Measurements from ENCODE around the gene MCM3.

The MCM3 gene

GRCh38 chr6:52285177-52286068, 881 bp upstream of the MCM3 start:
- Mint-ChIP-seq H3K4me1 (peaks cover 31% of the 10 kb centered on the region), H3K9me3 (no peaks in the 10 kb centered on the region), H3K4me3 (no peak overlapping the region), H3K36me3 (peaks cover 37% of the 10 kb centered on the region), H3K27ac (no peak overlapping the region)
- DNase-seq (ENCODE audit: low spot score in 2 of 2): no peak
- no peak for ATAC-seq

GRCh38 chr6:52284131-52284459, 447 bp downstream of the MCM3 start:
- no peak overlapping the region for H3K4me3 Mint-ChIP-seq
- no peaks in the 10 kb centered on the region for H3K9me3 Mint-ChIP-seq
- H3K27ac Mint-ChIP-seq: no peak overlapping the region
- H3K4me1 Mint-ChIP-seq: peaks cover 34% of the 10 kb centered on the region
- ATAC-seq: peak; percentile 1
- H3K36me3 Mint-ChIP-seq: peaks cover 51% of the 10 kb centered on the region
- DNase-seq (ENCODE audit: low spot score in 2 of 2): peak in 1 of 2 donors; percentile 38

DNA sequence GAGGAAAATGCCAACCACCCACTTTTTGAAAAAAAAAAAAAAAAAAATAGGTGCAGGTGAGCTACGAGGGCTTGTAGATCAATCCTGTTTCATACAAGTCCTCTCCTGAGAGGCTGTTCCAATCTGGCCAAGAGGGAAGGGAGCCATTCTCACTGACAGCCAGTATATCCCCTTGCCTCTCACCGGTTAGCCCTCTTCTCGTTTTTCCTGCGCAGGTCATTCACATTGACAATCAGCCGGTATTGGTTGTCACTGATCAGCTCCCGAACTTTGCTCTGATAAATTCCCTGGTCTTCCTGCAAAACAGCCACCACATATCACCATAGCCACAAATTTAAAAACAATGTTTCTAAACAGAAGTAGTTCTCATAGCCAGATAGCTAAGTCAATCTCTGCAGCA, 1.4 kb downstream of the MCM3 start:
- Mint-ChIP-seq H3K9me3 (no peaks in the 10 kb centered on the region), H3K4me3 (no peak overlapping the region), H3K36me3 (peaks cover 61% of the 10 kb centered on the region), H3K27ac (peak overlapping the region; percentile 61), H3K4me1 (peaks cover 34% of the 10 kb centered on the region)
- DNase-seq (ENCODE audit: low spot score in 2 of 2) (no peak), ATAC-seq (no peak)

GRCh38 chr6:52276130-52276529, 8.4 kb downstream of the MCM3 start:
- Mint-ChIP-seq H3K4me3 (no peak overlapping the region), H3K9me3 (no peaks in the 10 kb centered on the region), H3K27ac (peak overlapping the region; percentile 26), H3K4me1 (peaks cover 15% of the 10 kb centered on the region), H3K36me3 (peaks cover 100% of the 10 kb centered on the region)
- DNase-seq (ENCODE audit: low spot score in 2 of 2) (no peak), ATAC-seq (no peak)

GRCh38 chr6:52271852-52272460, 12.6 kb downstream of the MCM3 start:
- ATAC-seq: no peak
- Mint-ChIP-seq H3K9me3 (no peaks in the 10 kb centered on the region), H3K27ac (no peak overlapping the region), H3K36me3 (peaks cover 100% of the 10 kb centered on the region), H3K4me1 (peaks cover 12% of the 10 kb centered on the region), H3K4me3 (no peak overlapping the region)
- DNase-seq (ENCODE audit: low spot score in 2 of 2): no peak

DNA sequence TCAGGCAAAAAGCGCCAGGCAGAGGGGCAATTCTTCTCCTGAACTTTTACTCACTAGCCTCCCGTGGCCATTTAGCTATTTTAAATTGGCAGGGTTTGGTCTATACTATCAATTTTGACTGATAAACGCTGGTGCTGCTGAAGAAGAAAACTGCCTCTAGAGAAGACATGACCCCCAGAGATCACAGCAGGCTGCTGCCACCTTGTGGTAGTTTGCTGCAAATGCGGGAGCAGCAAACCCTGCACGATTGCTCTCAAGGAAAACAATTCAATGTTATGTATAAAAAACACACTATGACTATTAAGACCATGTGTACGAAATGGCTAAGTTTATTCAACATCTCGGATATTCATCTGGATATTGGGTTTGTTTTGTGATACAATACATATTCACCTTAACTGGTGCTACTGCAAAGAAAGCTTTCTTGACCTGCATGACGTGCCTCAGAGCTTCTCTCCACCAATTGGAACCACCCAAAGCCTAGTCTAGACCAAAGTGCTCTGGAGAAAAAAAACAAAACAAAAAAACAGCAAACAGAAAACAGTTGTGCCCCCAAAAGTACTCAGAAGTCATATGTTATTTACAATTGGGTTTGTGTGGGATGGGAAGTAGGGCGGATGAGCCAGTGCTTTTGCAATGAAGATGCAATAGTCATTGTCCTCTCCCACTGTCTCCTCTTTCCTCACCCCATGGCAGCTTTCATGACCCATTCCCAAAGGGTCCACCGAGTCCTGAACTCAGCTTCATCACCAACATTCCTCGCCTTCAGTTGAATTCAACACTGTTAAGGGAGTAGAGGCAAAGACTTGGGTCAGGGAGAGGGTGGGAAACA, 20.6 kb downstream of the MCM3 start:
- H3K27ac Mint-ChIP-seq: no peak overlapping the region
- H3K9me3 Mint-ChIP-seq: no peaks in the 10 kb centered on the region
- peak; percentile 81 for ATAC-seq
- H3K4me3 Mint-ChIP-seq: no peak overlapping the region
- DNase-seq (ENCODE audit: low spot score in 2 of 2): peak; percentile 61 to 79
- peaks cover under 1% of the 10 kb centered on the region for H3K4me1 Mint-ChIP-seq
- H3K36me3 Mint-ChIP-seq: peaks cover 82% of the 10 kb centered on the region

GRCh38 chr6:52262620-52263344, 21.8 kb downstream of the MCM3 start:
- peaks cover 71% of the 10 kb centered on the region for H3K36me3 Mint-ChIP-seq
- H3K4me3 Mint-ChIP-seq: no peak overlapping the region
- H3K4me1 Mint-ChIP-seq: no peaks in the 10 kb centered on the region
- ATAC-seq (no peak), DNase-seq (ENCODE audit: low spot score in 2 of 2) (no peak)
- no peak overlapping the region for H3K27ac Mint-ChIP-seq
- H3K9me3 Mint-ChIP-seq: no peaks in the 10 kb centered on the region

- ATAC-seq: no peak
- Mint-ChIP-seq H3K36me3 (peaks cover 55% of the 10 kb centered on the region), H3K4me1 (no peaks in the 10 kb centered on the region), H3K9me3 (no peaks in the 10 kb centered on the region), H3K4me3 (no peak overlapping the region), H3K27ac (no peak overlapping the region)
- DNase-seq (ENCODE audit: low spot score in 2 of 2): no peak
Observed at GRCh38 chr6:52261229-52261628, 23.3 kb downstream of the MCM3 start.

- no peak for DNase-seq (ENCODE audit: low spot score in 2 of 2)
- Mint-ChIP-seq H3K36me3 (peaks cover 49% of the 10 kb centered on the region), H3K9me3 (no peaks in the 10 kb centered on the region), H3K27ac (no peak overlapping the region), H3K4me3 (no peak overlapping the region), H3K4me1 (no peaks in the 10 kb centered on the region)
- no peak for ATAC-seq
Observed at GRCh38 chr6:52260634-52261033, 23.9 kb downstream of the MCM3 start.

DNA sequence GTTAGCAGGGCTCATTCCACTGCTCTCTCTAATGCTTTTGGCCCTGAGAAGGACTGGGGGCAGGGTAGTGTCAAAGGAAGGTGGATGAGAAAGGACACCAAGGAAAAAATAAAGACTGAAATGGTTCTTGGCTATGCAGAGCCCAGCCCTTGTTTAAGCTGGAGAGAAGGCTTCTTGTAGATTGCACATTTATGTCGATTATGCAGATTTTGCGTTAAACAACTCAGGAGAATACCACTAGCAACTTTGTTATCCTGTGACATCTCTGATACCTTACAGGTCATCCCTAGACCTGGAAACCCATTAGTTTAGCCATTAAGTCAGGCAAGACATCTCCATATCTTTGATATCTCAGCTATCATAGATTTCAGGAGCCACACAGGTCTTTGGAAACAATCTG, 29.1 kb downstream of the MCM3 start:
- H3K4me1 Mint-ChIP-seq: peaks cover 38% of the 10 kb centered on the region
- H3K27ac Mint-ChIP-seq: no peak overlapping the region
- DNase-seq (ENCODE audit: low spot score in 2 of 2) (no peak), ATAC-seq (no peak)
- H3K36me3 Mint-ChIP-seq: peaks cover 5% of the 10 kb centered on the region
- H3K9me3 Mint-ChIP-seq: no peaks in the 10 kb centered on the region
- peak overlapping the region; percentile 36 for H3K4me3 Mint-ChIP-seq

DNA sequence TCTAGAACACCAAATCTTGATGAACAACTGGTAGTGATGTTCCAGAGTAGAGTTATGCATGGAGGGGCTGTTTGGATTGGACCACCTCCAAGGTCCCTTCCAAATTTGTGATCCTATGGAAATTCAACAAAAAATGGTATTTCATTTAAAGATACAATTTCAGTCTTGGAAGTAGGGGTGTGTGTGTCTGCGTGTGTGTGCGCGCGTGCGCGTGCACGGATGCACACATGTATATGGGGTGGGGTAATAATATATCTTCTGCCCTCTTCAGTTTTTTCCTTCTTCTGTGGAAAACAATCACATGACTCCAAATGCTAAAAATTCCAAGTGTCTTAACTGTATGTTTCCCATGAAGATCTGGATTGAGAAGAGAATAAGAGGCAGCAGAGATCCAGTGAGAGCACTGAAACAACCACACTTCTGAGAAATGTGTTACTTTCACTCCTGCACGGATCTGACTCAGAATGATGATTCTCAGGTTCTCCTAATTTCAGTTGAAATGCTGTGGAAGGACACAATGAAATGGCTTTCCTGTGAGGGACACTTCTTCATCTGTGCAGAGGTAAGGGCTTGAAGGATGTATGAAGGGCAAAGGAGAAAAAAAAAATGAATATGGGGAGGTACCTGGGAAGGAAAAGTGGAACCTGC, 29.7 kb downstream of the MCM3 start:
- Mint-ChIP-seq H3K9me3 (no peaks in the 10 kb centered on the region), H3K36me3 (peaks cover 5% of the 10 kb centered on the region), H3K27ac (no peak overlapping the region), H3K4me1 (peaks cover 38% of the 10 kb centered on the region), H3K4me3 (peak overlapping the region; percentile 36)
- ATAC-seq (peak; percentile 83), DNase-seq (ENCODE audit: low spot score in 2 of 2) (no peak)

DNA sequence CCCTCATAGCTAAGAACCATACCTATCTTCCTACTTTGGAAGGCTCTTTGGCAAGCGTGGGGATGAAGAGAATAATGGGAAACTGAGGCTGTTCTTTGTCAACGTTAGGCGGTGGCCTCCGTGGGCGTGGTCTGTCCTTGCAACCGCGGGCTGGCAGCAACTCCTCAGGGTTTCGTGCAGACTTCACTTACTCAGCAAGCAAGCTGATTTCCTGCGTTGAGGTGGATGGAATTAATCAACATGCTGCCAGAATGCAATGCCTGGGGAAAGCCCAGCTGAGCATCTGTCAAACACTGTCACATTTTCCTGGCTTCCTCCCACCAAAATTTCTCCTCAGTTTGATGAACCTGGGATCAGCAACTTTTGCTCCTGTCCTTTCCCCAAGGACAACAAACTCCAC, 31.0 kb downstream of the MCM3 start:
- H3K27ac Mint-ChIP-seq: no peak overlapping the region
- H3K9me3 Mint-ChIP-seq: no peaks in the 10 kb centered on the region
- DNase-seq (ENCODE audit: low spot score in 2 of 2): peak; percentile 24 to 67
- ATAC-seq: peak; percentile 68
- peaks cover 5% of the 10 kb centered on the region for H3K36me3 Mint-ChIP-seq
- H3K4me1 Mint-ChIP-seq: peaks cover 38% of the 10 kb centered on the region
- H3K4me3 Mint-ChIP-seq: peak overlapping the region; percentile 33

DNA sequence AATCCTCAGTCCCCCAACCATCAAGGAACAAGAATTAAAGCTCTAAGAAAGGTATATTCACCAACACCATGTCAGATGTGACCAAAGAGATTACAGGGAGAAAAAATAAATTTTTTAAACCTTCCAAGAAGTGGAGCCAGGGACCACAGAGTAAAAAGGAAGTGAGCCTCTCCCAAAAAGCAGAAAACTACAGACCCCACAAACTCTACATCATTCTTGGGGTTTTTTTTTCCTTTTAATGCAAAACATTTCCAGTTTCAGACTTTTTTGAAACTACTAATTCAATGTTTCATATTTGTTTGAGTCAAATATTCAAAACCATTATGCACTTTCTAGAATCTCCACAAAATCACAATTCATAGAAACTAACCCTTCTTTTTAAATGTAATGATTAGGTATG, 33.4 kb downstream of the MCM3 start:
- Mint-ChIP-seq H3K4me3 (peak overlapping the region; percentile 16), H3K9me3 (no peaks in the 10 kb centered on the region)

DNA sequence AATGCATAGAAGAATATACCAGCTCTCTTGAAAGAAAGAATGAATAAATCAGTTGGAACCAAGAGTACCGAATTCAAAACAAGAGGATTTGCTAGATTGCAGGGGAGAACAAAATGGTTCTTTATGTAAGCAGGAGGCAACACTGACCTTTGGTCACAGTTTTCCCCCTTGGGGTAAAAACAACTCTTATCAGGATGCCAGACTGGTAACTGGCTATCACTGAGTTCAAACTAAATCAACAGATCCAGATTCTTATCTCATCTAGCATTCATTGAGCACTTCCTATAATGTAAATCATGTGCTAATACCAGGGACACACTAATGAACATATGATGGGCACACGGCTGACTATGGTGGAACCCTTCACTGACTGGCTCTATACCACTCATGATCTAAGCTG, 35.5 kb downstream of the MCM3 start:
- no peak for DNase-seq (ENCODE audit: low spot score in 2 of 2)
- peaks cover 23% of the 10 kb centered on the region for H3K4me1 Mint-ChIP-seq
- H3K4me3 Mint-ChIP-seq: no peak overlapping the region
- no peaks in the 10 kb centered on the region for H3K36me3 Mint-ChIP-seq
- no peak overlapping the region for H3K27ac Mint-ChIP-seq
- H3K9me3 Mint-ChIP-seq: no peaks in the 10 kb centered on the region
- ATAC-seq: no peak

More for the DNA sequence above, 33.4 kb downstream of the MCM3 start:
- DNase-seq (ENCODE audit: low spot score in 2 of 2): no peak
- Mint-ChIP-seq H3K36me3 (peaks cover 5% of the 10 kb centered on the region), H3K4me1 (peaks cover 38% of the 10 kb centered on the region), H3K27ac (peak overlapping the region; percentile 43)
- ATAC-seq: peak; percentile 45

All from stimulated activated effector memory CD8-positive, alpha-beta T cell treated with anti-CD3 and anti-CD28 coated beads, Interleukin-12 subunit alpha, Interleukin-12 subunit beta, amount 100 ng/mL, for 72 hours (primary cell).